ENCODE results near the gene RAPGEF4. TPM values are rescaled to one million over a fixed set of nuclear protein-coding genes. Genes with fewer than 3 reads are reported as not detected.
A peak's percentile ranks its signal among the peaks of the same experiment; 100 is the strongest.

Gene RAPGEF4
- total RNA-seq, 1 donor from 2014 or later: 0.57 TPM

DNA sequence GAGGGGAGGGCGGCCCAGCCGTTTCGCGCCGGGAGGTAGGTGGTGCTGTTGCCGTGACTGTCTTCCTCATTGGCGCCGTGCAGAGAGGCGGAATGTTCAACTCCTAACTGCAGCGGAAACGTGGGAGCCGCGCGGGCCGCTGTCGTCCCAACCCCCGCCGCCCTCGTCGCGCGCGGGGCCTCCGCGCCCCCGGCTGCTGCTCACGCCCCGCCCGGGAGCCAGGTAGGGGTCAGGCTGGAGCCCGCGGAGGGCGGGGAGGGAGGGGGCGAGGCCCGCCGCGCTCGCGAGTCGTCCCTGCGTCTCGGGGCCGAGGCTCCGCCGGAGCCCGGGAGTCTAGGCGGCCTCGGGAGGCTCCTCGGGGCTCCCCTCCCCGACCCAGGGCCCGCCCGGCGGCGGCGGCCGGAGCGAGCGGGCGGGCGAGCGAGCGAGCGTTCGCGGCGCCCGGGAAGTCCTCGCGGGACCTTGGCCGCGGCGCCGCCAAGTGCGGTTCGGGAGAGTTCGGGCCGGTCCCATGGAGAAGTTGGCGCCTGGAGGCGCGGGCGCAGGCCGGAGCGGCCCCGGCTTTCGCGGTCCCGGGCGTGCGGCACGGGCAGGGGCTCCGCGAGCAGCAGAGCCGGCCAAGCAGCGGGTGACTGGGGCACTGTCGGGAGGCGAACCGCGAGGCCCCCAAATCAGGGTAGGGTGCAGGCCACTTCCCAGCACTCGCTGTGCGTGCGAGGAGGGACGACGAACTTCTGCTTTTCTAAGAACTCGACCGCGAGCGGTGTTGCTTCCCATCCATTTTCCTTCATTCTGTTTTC is 340.3 kb downstream of the RAPGEF4 start, which contains the start of gene MAP3K20:
Gene MAP3K20 (plus strand): TSS at position 66 of the 800 bp plus-strand sequence. CDS start 15,186 bp downstream, outside the sequence.
- Mint-ChIP-seq H3K9me3 (ENCODE audit: low read depth) (no peaks in the 10 kb centered on the region), H3K27ac (ENCODE audit: unreplicated experiment) (peak within 1 kb of the TSS; percentile 98), H3K4me3 (ENCODE audit: unreplicated experiment) (peak within 1 kb of the TSS; percentile 83), H3K4me1 (ENCODE audit: low read depth) (peaks cover 54% of the 10 kb centered on the region), H3K27me3 (ENCODE audit: low read depth) (no peaks in the 10 kb centered on the region), H3K36me3 (ENCODE audit: low read depth) (no peaks in the 10 kb centered on the region)
- peak; percentile 76 for DNase-seq (ENCODE audit: low spot score)
- TF ChIP-seq, protein P1, sequence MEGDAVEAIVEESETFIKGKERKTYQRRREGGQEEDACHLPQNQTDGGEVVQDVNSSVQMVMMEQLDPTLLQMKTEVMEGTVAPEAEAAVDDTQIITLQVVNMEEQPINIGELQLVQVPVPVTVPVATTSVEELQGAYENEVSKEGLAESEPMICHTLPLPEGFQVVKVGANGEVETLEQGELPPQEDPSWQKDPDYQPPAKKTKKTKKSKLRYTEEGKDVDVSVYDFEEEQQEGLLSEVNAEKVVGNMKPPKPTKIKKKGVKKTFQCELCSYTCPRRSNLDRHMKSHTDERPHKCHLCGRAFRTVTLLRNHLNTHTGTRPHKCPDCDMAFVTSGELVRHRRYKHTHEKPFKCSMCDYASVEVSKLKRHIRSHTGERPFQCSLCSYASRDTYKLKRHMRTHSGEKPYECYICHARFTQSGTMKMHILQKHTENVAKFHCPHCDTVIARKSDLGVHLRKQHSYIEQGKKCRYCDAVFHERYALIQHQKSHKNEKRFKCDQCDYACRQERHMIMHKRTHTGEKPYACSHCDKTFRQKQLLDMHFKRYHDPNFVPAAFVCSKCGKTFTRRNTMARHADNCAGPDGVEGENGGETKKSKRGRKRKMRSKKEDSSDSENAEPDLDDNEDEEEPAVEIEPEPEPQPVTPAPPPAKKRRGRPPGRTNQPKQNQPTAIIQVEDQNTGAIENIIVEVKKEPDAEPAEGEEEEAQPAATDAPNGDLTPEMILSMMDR (IDR thresholded peaks at IDR 0.05): peak; percentile 80

DNA sequence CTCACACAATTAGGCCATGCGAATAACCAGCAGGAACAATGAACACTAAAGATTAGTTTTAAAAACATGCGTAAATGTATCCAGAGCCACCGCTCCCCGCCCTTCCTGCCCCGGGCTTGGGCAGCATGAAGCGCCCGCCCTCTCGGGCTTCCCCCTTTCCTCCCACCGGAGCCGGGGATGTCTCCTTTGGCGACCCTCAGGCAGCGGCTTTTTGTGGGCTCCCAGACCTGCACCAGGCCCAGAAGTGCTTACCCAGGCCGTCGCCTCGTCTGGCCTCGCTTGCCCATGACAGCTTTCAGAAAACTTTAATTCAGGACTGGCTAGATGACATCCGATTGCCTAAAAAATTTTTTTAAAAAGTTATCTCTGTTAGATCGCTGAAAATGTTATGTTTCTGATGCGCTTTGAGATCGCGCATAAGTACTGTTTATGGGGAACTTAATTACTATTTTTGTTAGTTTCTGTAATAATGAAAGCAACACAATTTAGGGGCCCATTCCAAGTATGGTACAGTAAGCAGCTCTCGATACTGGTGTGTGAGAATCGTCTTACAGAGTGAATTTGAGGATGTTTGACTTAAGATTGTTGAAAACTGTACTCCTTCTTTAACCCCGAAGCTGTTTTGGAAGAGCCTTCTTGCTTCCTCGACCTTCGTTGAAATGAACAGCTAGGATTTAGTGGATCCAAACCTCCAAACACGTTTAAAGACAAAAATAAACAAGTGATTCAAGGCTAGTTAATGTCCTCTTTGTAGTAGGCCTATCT is 341.1 kb downstream of the RAPGEF4 start:
- Mint-ChIP-seq H3K4me3 (ENCODE audit: unreplicated experiment) (peak overlapping the region; percentile 83), H3K9me3 (ENCODE audit: low read depth) (no peaks in the 10 kb centered on the region), H3K27me3 (ENCODE audit: low read depth) (no peaks in the 10 kb centered on the region), H3K4me1 (ENCODE audit: low read depth) (peaks cover 59% of the 10 kb centered on the region), H3K36me3 (ENCODE audit: low read depth) (no peaks in the 10 kb centered on the region), H3K27ac (ENCODE audit: unreplicated experiment) (peak overlapping the region; percentile 98)
- TF ChIP-seq, protein P1 (IDR thresholded peaks at IDR 0.05): no peak
- DNase-seq (ENCODE audit: low spot score): peak; percentile 68

DNA sequence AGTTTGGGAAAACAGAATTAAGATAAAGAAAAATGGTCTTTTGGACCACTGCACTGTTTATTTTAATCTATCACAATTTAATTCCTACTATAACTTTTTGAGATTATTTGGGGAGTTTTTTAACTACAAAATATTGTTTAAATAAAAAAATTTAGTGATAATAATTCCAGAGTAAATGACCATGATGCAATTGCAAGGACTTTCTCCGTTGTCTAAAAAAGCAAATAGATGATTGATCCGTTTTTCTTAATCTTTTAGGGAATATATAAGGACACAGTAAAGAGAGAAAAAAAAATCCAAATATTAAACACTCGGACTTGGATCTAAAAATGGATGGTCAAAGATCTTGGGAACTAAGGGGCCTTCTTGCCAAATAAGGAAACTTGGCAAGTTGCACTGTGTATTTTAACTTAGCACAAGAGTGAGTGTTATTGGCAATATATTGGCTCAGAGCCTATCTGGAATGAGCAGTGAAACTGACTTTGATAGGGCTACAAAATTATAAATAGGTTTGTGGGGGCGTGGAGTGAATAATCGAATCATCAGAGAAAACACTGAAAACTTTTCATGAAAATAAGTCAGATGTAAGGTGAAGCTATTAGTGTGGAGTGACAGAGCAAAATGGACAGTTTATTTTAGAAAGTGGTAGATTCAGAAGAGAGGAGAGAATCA is 342.0 kb downstream of the RAPGEF4 start:
- no peaks in the 10 kb centered on the region for H3K27me3 Mint-ChIP-seq (ENCODE audit: low read depth)
- H3K4me3 Mint-ChIP-seq (ENCODE audit: unreplicated experiment): peak overlapping the region; percentile 83
- peaks cover 2% of the 10 kb centered on the region for H3K9me3 Mint-ChIP-seq (ENCODE audit: low read depth)
- H3K4me1 Mint-ChIP-seq (ENCODE audit: low read depth): peaks cover 59% of the 10 kb centered on the region
- H3K36me3 Mint-ChIP-seq (ENCODE audit: low read depth): peaks cover 4% of the 10 kb centered on the region
- peak overlapping the region; percentile 98 for H3K27ac Mint-ChIP-seq (ENCODE audit: unreplicated experiment)
- TF ChIP-seq, protein P1 (IDR thresholded peaks at IDR 0.05): no peak
- no peak for DNase-seq (ENCODE audit: low spot score)

DNA sequence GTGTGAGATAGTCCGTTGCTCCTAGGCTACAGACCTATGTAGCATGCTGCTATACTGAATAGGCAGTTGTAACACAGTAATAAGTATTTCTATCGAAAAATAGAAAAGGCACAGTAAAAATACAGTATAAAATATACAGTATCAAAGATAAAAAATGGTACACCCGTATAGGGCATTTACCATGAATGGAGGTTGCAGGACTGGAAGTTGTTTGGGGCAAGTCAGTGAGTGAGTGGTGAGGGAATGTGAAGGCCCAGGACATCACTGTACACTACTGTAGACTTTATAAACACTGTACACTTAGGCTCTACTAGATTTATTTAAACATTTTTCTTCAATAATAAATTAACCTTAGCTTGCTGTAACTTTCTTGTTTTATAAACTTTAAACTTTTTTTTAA is 343.5 kb downstream of the RAPGEF4 start:
- no peak for DNase-seq (ENCODE audit: low spot score)
- TF ChIP-seq, protein P1 (IDR thresholded peaks at IDR 0.05): no peak
- H3K27ac Mint-ChIP-seq (ENCODE audit: unreplicated experiment): peak overlapping the region; percentile 98

More for the DNA sequence above, 343.5 kb downstream of the RAPGEF4 start:
- Mint-ChIP-seq H3K27me3 (ENCODE audit: low read depth) (no peaks in the 10 kb centered on the region), H3K4me1 (ENCODE audit: low read depth) (peaks cover 58% of the 10 kb centered on the region), H3K36me3 (ENCODE audit: low read depth) (peaks cover 4% of the 10 kb centered on the region), H3K4me3 (ENCODE audit: unreplicated experiment) (no peak overlapping the region), H3K9me3 (ENCODE audit: low read depth) (peaks cover 2% of the 10 kb centered on the region)
